HFFc6 (cell line): ENCODE data around the gene CPLANE2. TPM values are rescaled to one million over a fixed set of nuclear protein-coding genes. Genes with fewer than 3 reads are reported as not detected.

Experiments used
- DNase-seq: peaks from one replicate; pipeline ENCODE4 v3.0.0-alpha.2; 2018
- H3K27ac Mint-ChIP-seq: 2 replicates; pipeline ENCODE4 v1.8.0; 2020; ENCODE audit warnings: mild to moderate bottlenecking, mixed read lengths
- H3K27me3 Mint-ChIP-seq: 2 replicates; pipeline ENCODE4 v1.8.0; 2021; ENCODE audit warnings: mild to moderate bottlenecking, moderate library complexity, mixed read lengths; ENCODE audit not compliant: insufficient read depth
- H3K36me3 Mint-ChIP-seq: 2 replicates; pipeline ENCODE4 v1.8.0; 2021; ENCODE audit warnings: low read depth, mixed read lengths
- H3K4me1 Mint-ChIP-seq: 2 replicates; pipeline ENCODE4 v1.8.0; 2020; ENCODE audit warnings: low read depth, mixed read lengths
- H3K4me3 Mint-ChIP-seq: 2 replicates; pipeline ENCODE4 v1.8.0; 2020; ENCODE audit warnings: mild to moderate bottlenecking, moderate library complexity, mixed read lengths
- H3K9me3 Mint-ChIP-seq: 2 replicates; pipeline ENCODE4 v1.8.0; 2020; ENCODE audit warnings: mild to moderate bottlenecking, mixed read lengths
- total RNA-seq, 6 experiments: library from RNA; stranded (reverse); fragmentation: NEBNext Ultra II Directional; extraction: Animal tissue kit (Norgen Biotek cat#: 25700); gene quantifications; 2 replicates in 1 of 6; 3 replicates in 5 of 6; pipeline ENCODE4 v1.2.3, GENCODE V29; 2021
- TF ChIP-seq, protein P1 (sequence below): fragments of 200-600 bp; sonication (generic); IDR thresholded peaks from 2 replicates; pipeline ENCODE4 v1.5.0; 2021; ENCODE audit warnings: antibody characterized with exemption, mild to moderate bottlenecking

Gene CPLANE2
- total RNA-seq, 6 experiments from 2014 or later, result 6.5 to 11.8 (median 7.5) TPM

DNA sequence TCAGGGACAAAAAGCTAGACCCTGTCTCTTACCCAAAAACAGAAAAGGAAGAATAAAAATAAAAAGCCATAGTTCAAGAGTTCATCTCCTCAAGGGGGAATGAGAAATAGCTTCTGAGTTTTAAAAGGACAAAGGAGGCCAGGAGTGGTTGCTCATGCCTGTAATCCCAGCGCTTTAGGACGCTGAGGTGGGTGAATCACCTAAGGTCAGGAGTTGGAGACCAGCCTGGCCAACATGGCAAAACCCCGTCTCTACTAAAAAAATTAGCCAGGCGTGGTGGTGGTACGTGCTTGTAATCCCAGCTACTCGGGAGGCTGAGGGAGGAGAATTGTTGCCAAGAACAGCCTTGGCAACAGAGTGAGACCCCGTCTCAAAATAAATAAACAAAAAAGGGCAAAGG, 38.6 kb upstream of the CPLANE2 start:
- Mint-ChIP-seq H3K9me3 (no peaks in the 10 kb centered on the region), H3K4me3 (no peak overlapping the region), H3K36me3 (peaks cover 4% of the 10 kb centered on the region), H3K27ac (no peak overlapping the region), H3K4me1 (peaks cover 6% of the 10 kb centered on the region), H3K27me3 (no peaks in the 10 kb centered on the region; the same call in 1 of the 2 replicates)
- DNase-seq, result no peak
- TF ChIP-seq, protein P1, sequence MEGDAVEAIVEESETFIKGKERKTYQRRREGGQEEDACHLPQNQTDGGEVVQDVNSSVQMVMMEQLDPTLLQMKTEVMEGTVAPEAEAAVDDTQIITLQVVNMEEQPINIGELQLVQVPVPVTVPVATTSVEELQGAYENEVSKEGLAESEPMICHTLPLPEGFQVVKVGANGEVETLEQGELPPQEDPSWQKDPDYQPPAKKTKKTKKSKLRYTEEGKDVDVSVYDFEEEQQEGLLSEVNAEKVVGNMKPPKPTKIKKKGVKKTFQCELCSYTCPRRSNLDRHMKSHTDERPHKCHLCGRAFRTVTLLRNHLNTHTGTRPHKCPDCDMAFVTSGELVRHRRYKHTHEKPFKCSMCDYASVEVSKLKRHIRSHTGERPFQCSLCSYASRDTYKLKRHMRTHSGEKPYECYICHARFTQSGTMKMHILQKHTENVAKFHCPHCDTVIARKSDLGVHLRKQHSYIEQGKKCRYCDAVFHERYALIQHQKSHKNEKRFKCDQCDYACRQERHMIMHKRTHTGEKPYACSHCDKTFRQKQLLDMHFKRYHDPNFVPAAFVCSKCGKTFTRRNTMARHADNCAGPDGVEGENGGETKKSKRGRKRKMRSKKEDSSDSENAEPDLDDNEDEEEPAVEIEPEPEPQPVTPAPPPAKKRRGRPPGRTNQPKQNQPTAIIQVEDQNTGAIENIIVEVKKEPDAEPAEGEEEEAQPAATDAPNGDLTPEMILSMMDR, result no peak

DNA sequence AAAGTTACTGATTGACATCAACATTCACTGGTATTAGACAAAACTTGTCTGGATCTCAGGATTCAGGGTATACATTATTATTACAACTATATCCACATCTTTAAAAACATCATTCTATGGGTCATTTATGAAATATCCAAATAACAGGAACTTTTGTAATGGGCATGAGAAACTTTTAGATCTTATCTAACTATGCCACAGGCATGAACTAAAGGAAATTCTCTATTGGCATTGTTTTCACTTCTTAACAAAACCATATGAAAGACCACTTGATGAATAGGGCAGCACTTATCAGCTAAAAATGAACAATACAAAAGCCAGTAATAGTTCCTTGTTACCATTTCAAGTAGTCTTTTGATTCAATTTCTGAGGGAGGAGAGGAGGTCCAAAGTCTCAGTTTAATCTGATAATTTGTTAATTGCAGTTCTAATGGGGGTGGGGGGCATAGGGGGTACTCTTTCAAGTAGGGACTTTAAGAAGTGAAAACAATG, 30.8 kb upstream of the CPLANE2 start:
- TF ChIP-seq, protein P1, result no peak
- Mint-ChIP-seq H3K36me3 (0 out of 2 replicates have a peak, but pooled peaks cover 4% of the 10 kb centered on the region), H3K9me3 (no peaks in the 10 kb centered on the region), H3K4me1 (peaks cover 36% of the 10 kb centered on the region), H3K27me3 (peaks cover 2% of the 10 kb centered on the region), H3K27ac (peak overlapping the region; percentile 25), H3K4me3 (no peak overlapping the region)
- DNase-seq, result no peak

DNA sequence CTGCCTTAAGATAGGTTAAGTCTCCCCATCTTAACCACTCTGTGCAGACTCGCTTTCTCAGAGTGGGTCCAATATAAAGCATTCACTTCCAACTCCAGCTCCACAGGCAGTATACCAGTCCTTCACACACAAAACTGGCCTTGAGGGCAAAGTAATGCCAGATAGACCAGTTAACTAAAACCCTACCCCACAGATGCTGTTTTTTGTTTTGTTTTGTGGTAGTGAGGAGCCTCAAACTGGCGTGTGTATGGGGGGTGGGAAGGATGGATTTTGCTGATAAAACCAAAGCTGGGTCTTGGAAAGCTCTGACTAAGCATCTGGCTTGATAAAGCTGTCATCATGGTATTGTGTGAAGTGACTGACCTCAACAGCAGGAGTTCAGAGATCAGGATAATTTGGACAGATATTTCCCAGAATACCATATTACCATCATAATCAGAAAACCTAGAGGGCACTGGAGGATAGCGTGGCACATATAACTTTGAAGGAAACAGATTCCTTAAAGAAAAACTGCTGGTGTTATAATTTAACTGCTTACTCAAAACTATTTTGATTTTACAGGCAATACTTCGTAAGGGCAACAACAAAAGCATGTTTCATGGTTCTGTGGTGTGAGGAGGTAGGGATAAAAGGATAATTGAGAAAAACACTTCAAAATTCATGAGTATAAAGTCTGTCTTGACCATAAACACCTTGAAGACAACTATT, 29.6 kb upstream of the CPLANE2 start:
- H3K9me3 Mint-ChIP-seq, result no peaks in the 10 kb centered on the region
- peaks cover 39% of the 10 kb centered on the region for H3K4me1 Mint-ChIP-seq
- H3K27ac Mint-ChIP-seq, result peak overlapping the region; percentile 44; the same call in 1 of the 2 replicates
- 0 out of 2 replicates have a peak, but pooled peaks cover 2% of the 10 kb centered on the region for H3K36me3 Mint-ChIP-seq
- H3K27me3 Mint-ChIP-seq, result peaks cover 2% of the 10 kb centered on the region
- DNase-seq, result no peak
- TF ChIP-seq, protein P1, result no peak
- no peak overlapping the region for H3K4me3 Mint-ChIP-seq

DNA sequence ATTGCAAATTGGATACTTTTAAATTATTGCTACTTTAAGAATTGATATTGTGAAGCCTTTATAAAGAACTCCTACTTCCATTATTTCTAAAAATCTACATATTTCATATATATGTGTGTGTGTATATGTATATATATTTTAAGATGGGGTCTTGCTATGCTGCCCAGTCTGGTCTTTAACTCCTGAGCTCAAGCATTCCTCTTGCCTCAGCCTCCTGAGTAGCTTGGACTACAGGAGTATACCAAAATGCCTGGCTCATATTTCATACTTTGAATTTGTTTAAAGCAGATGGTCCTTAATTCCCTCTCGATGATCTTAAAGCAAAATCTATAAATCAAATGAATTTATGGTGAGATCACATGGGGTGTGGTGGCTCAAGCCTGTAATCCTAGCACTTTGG, 25.1 kb upstream of the CPLANE2 start:
- Mint-ChIP-seq H3K9me3 (no peaks in the 10 kb centered on the region), H3K27ac (no peak overlapping the region), H3K4me1 (peaks cover 57% of the 10 kb centered on the region), H3K36me3 (no peaks in the 10 kb centered on the region), H3K27me3 (peaks cover 2% of the 10 kb centered on the region), H3K4me3 (no peak overlapping the region)
- TF ChIP-seq, protein P1, result no peak
- DNase-seq, result no peak

DNA sequence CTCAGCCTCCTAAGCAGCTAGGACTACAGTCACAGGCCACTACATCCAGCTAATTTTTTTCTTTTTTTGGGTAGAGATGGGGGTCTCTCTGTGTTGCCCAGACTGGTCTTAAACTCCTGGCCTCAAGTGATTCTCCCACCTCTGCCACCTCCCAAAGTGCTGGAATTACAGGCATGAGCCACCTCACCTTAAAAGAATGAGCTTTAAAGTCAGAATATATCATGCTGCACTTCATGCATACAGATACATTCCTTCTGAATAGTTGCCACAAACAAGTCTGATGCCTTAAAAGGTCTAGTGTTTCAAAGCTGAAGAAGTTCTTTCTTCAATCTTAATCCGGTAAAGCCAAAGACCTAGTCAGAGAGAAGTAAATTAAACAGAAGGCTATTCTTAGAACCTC, 23.8 kb upstream of the CPLANE2 start:
- no peaks in the 10 kb centered on the region for H3K9me3 Mint-ChIP-seq
- TF ChIP-seq, protein P1, result no peak
- peaks cover 56% of the 10 kb centered on the region for H3K4me1 Mint-ChIP-seq
- H3K36me3 Mint-ChIP-seq, result peaks cover 5% of the 10 kb centered on the region
- DNase-seq, result peak; percentile 56
- peaks cover 2% of the 10 kb centered on the region for H3K27me3 Mint-ChIP-seq
- H3K4me3 Mint-ChIP-seq, result peak overlapping the region; percentile 2; the same call in 1 of the 2 replicates
- H3K27ac Mint-ChIP-seq, result peak overlapping the region; percentile 44
